GM18873 (cell line): ENCODE measurements around the gene VWDE.

ENCODE experiments used
- ATAC-seq: cut with Tn5 transposase; IDR thresholded peaks from one replicate; pipeline ENCODE4 v1.9.1; 2021; ENCODE audit warnings: mild to moderate bottlenecking, moderate library complexity, moderate number of reproducible peaks; ENCODE audit not compliant: unreplicated experiment, low FRiP score

The VWDE gene

GRCh38 chr7:12294701-12295100, 109.0 kb downstream of the VWDE start:
- ATAC-seq = no peak

GRCh38 chr7:12291870-12292269, 111.8 kb downstream of the VWDE start:
- ATAC-seq = no peak

- no peak for ATAC-seq
Observed at GRCh38 chr7:12290761-12291160, 112.9 kb downstream of the VWDE start.

- ATAC-seq = no peak
Observed at GRCh38 chr7:12289996-12290395, 113.7 kb downstream of the VWDE start.

GRCh38 chr7:12287901-12288300, 115.8 kb downstream of the VWDE start:
- ATAC-seq = no peak

- no peak for ATAC-seq
Observed at GRCh38 chr7:12281038-12281437, 122.6 kb downstream of the VWDE start.
